ENCODE data around the gene EPG5.

EPG5 gene

GRCh38 chr18:45954070-45954934, 12.8 kb downstream of the EPG5 start:
- no peak for TF ChIP-seq CTCF (conservative IDR thresholded peaks at IDR 0.05)
- TF ChIP-seq ZFX (IDR thresholded peaks at IDR 0.05), result no peak
- H3K27ac ChIP-seq, result no peak overlapping the region

GRCh38 chr18:45951016-45951714, 16.0 kb downstream of the EPG5 start:
- no peak for TF ChIP-seq CTCF (conservative IDR thresholded peaks at IDR 0.05)
- no peak for TF ChIP-seq ZFX (IDR thresholded peaks at IDR 0.05)
- H3K27ac ChIP-seq, result no peak overlapping the region

- no peak overlapping the region for H3K27ac ChIP-seq
- no peak for TF ChIP-seq CTCF (conservative IDR thresholded peaks at IDR 0.05)
- TF ChIP-seq ZFX (IDR thresholded peaks at IDR 0.05), result no peak
Observed at GRCh38 chr18:45945669-45946068, 21.5 kb downstream of the EPG5 start.

- H3K27ac ChIP-seq, result no peak overlapping the region
- TF ChIP-seq CTCF (conservative IDR thresholded peaks at IDR 0.05) (no peak), ZFX (IDR thresholded peaks at IDR 0.05) (no peak)
Observed at GRCh38 chr18:45940724-45941123, 26.4 kb downstream of the EPG5 start.

- TF ChIP-seq CTCF (conservative IDR thresholded peaks at IDR 0.05), result no peak
- TF ChIP-seq ZFX (IDR thresholded peaks at IDR 0.05), result no peak
Observed at GRCh38 chr18:45939236-45939635, 27.9 kb downstream of the EPG5 start.

GRCh38 chr18:45938488-45938935, 28.6 kb downstream of the EPG5 start:
- TF ChIP-seq ZFX (IDR thresholded peaks at IDR 0.05), result no peak
- no peak for TF ChIP-seq CTCF (conservative IDR thresholded peaks at IDR 0.05)
- H3K27ac ChIP-seq, result no peak overlapping the region

More at GRCh38 chr18:45939236-45939635, 27.9 kb downstream of the EPG5 start:
- no peak overlapping the region for H3K27ac ChIP-seq

Measured in C4-2B (cell line).